ENCODE measurements around the gene STX11.

Gene STX11

GRCh38 chr6:144139817-144140216 lies 10.5 kb upstream of the STX11 start:
- Histone ChIP-seq H3K4me3 (ENCODE audit: low read depth in 1 of 2, low read length in 2 of 2) (no peak overlapping the region), H3K27me3 (ENCODE audit: control insufficient read depth in 1 of 2, insufficient read depth in 2 of 2, low read length in 2 of 2) (no peaks in the 10 kb centered on the region), H3K27ac (ENCODE audit: low read depth, low read length) (no peak overlapping the region), H3K36me3 (ENCODE audit: control insufficient read depth in 1 of 2, insufficient read depth in 2 of 2, low read length in 2 of 2) (no peaks in the 10 kb centered on the region), H3K9ac (ENCODE audit: low read depth in 1 of 2, low read length in 2 of 2) (no peak overlapping the region), H3K9me3 (ENCODE audit: control insufficient read depth in 1 of 2, low read length in 2 of 2) (no peaks in the 10 kb centered on the region), H3K4me1 (ENCODE audit: control insufficient read depth in 1 of 2, insufficient read depth in 2 of 2, low read length in 2 of 2) (no peaks in the 10 kb centered on the region)

DNA sequence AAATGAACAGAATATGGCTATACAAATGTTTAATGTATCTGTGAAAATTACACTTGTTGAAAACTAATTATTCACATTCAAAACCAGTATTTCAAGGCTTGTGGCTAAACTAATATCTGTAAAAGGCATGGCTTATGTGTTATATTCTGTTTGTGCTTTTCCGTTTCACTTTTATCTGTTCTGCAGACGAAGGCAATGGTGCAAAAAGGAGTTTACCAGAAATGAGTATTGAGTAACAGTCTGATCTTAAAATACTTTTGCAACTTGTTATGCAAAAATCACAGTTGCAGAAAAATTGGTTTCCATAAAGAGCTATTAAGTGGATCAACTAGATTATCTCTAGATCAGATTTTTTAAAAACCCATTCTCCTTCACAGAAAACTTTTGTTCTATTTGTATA lies 9.4 kb upstream of the STX11 start:
- H3K4me1 ChIP-seq (ENCODE audit: control insufficient read depth in 1 of 2, insufficient read depth in 2 of 2, low read length in 2 of 2): no peaks in the 10 kb centered on the region
- no peaks in the 10 kb centered on the region for H3K27me3 ChIP-seq (ENCODE audit: control insufficient read depth in 1 of 2, insufficient read depth in 2 of 2, low read length in 2 of 2)
- H3K9me3 ChIP-seq (ENCODE audit: control insufficient read depth in 1 of 2, low read length in 2 of 2): no peaks in the 10 kb centered on the region
- H3K9ac ChIP-seq (ENCODE audit: low read depth in 1 of 2, low read length in 2 of 2): no peak overlapping the region
- H3K27ac ChIP-seq (ENCODE audit: low read depth, low read length): no peak overlapping the region
- H3K36me3 ChIP-seq (ENCODE audit: control insufficient read depth in 1 of 2, insufficient read depth in 2 of 2, low read length in 2 of 2): no peaks in the 10 kb centered on the region
- no peak overlapping the region for H3K4me3 ChIP-seq (ENCODE audit: low read depth in 1 of 2, low read length in 2 of 2)

DNA sequence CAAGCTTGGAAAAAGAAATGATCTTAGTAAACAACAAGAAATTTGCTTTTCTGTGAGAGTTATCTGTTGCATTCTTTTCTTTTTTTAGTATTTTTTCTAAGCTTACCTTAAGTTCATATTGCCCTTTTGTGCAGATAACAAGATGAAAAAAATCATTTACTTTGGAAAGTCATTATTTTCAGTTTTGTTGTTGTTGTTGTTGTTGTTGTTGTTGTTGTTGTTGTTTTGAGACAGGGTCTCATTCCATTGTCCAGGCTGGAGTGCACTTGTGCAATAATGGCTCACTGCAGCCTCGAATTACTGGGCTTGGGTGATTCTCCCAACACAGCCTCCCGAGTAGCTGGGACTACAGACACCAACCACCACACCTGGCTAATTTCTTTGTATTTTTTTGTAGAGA lies 8.8 kb upstream of the STX11 start:
- Histone ChIP-seq H3K9ac (ENCODE audit: low read depth in 1 of 2, low read length in 2 of 2) (no peak overlapping the region), H3K27ac (ENCODE audit: low read depth, low read length) (no peak overlapping the region), H3K36me3 (ENCODE audit: control insufficient read depth in 1 of 2, insufficient read depth in 2 of 2, low read length in 2 of 2) (no peaks in the 10 kb centered on the region), H3K4me1 (ENCODE audit: control insufficient read depth in 1 of 2, insufficient read depth in 2 of 2, low read length in 2 of 2) (no peaks in the 10 kb centered on the region), H3K4me3 (ENCODE audit: low read depth in 1 of 2, low read length in 2 of 2) (no peak overlapping the region), H3K27me3 (ENCODE audit: control insufficient read depth in 1 of 2, insufficient read depth in 2 of 2, low read length in 2 of 2) (no peaks in the 10 kb centered on the region), H3K9me3 (ENCODE audit: control insufficient read depth in 1 of 2, low read length in 2 of 2) (no peaks in the 10 kb centered on the region)

- no peak overlapping the region for H3K4me3 ChIP-seq (ENCODE audit: low read depth in 1 of 2, low read length in 2 of 2)
- no peaks in the 10 kb centered on the region for H3K36me3 ChIP-seq (ENCODE audit: control insufficient read depth in 1 of 2, insufficient read depth in 2 of 2, low read length in 2 of 2)
- H3K9ac ChIP-seq (ENCODE audit: low read depth in 1 of 2, low read length in 2 of 2): no peak overlapping the region
- H3K27me3 ChIP-seq (ENCODE audit: control insufficient read depth in 1 of 2, insufficient read depth in 2 of 2, low read length in 2 of 2): no peaks in the 10 kb centered on the region
- no peaks in the 10 kb centered on the region for H3K9me3 ChIP-seq (ENCODE audit: control insufficient read depth in 1 of 2, low read length in 2 of 2)
- H3K27ac ChIP-seq (ENCODE audit: low read depth, low read length): no peak overlapping the region
- H3K4me1 ChIP-seq (ENCODE audit: control insufficient read depth in 1 of 2, insufficient read depth in 2 of 2, low read length in 2 of 2): no peaks in the 10 kb centered on the region
Measured at GRCh38 chr6:144143106-144143505, 7.2 kb upstream of the STX11 start.

GRCh38 chr6:144143878-144144277 lies 6.4 kb upstream of the STX11 start:
- Histone ChIP-seq H3K9ac (ENCODE audit: low read depth in 1 of 2, low read length in 2 of 2) (no peak overlapping the region), H3K27ac (ENCODE audit: low read depth, low read length) (no peak overlapping the region), H3K4me1 (ENCODE audit: control insufficient read depth in 1 of 2, insufficient read depth in 2 of 2, low read length in 2 of 2) (no peaks in the 10 kb centered on the region), H3K9me3 (ENCODE audit: control insufficient read depth in 1 of 2, low read length in 2 of 2) (no peaks in the 10 kb centered on the region), H3K4me3 (ENCODE audit: low read depth in 1 of 2, low read length in 2 of 2) (no peak overlapping the region), H3K36me3 (ENCODE audit: control insufficient read depth in 1 of 2, insufficient read depth in 2 of 2, low read length in 2 of 2) (no peaks in the 10 kb centered on the region), H3K27me3 (ENCODE audit: control insufficient read depth in 1 of 2, insufficient read depth in 2 of 2, low read length in 2 of 2) (no peaks in the 10 kb centered on the region)

- no peak overlapping the region for H3K4me3 ChIP-seq (ENCODE audit: low read depth in 1 of 2, low read length in 2 of 2)
- H3K9me3 ChIP-seq (ENCODE audit: control insufficient read depth in 1 of 2, low read length in 2 of 2): no peaks in the 10 kb centered on the region
- H3K9ac ChIP-seq (ENCODE audit: low read depth in 1 of 2, low read length in 2 of 2): no peak overlapping the region
- H3K27me3 ChIP-seq (ENCODE audit: control insufficient read depth in 1 of 2, insufficient read depth in 2 of 2, low read length in 2 of 2): peaks cover 3% of the 10 kb centered on the region in 2 donors
- H3K27ac ChIP-seq (ENCODE audit: low read depth, low read length): no peak overlapping the region
- H3K36me3 ChIP-seq (ENCODE audit: control insufficient read depth in 1 of 2, insufficient read depth in 2 of 2, low read length in 2 of 2): no peaks in the 10 kb centered on the region
- peaks cover 0 to 6% of the 10 kb centered on the region in 2 donors for H3K4me1 ChIP-seq (ENCODE audit: control insufficient read depth in 1 of 2, insufficient read depth in 2 of 2, low read length in 2 of 2)
Measured at GRCh38 chr6:144144996-144145395, 5.3 kb upstream of the STX11 start.

- Histone ChIP-seq H3K27me3 (ENCODE audit: control insufficient read depth in 1 of 2, insufficient read depth in 2 of 2, low read length in 2 of 2) (peaks cover 3% of the 10 kb centered on the region in 2 donors), H3K9ac (ENCODE audit: low read depth in 1 of 2, low read length in 2 of 2) (no peak overlapping the region), H3K36me3 (ENCODE audit: control insufficient read depth in 1 of 2, insufficient read depth in 2 of 2, low read length in 2 of 2) (no peaks in the 10 kb centered on the region), H3K9me3 (ENCODE audit: control insufficient read depth in 1 of 2, low read length in 2 of 2) (no peaks in the 10 kb centered on the region), H3K4me1 (ENCODE audit: control insufficient read depth in 1 of 2, insufficient read depth in 2 of 2, low read length in 2 of 2) (peaks cover 0 to 6% of the 10 kb centered on the region in 2 donors), H3K4me3 (ENCODE audit: low read depth in 1 of 2, low read length in 2 of 2) (no peak overlapping the region), H3K27ac (ENCODE audit: low read depth, low read length) (no peak overlapping the region)
Measured at GRCh38 chr6:144145541-144145940, 4.8 kb upstream of the STX11 start.

GRCh38 chr6:144148886-144149285 lies 1.4 kb upstream of the STX11 start:
- Histone ChIP-seq H3K27me3 (ENCODE audit: control insufficient read depth in 1 of 2, insufficient read depth in 2 of 2, low read length in 2 of 2) (peaks cover 3% of the 10 kb centered on the region in 2 donors), H3K27ac (ENCODE audit: low read depth, low read length) (no peak overlapping the region), H3K9me3 (ENCODE audit: control insufficient read depth in 1 of 2, low read length in 2 of 2) (no peaks in the 10 kb centered on the region), H3K9ac (ENCODE audit: low read depth in 1 of 2, low read length in 2 of 2) (no peak overlapping the region), H3K4me1 (ENCODE audit: control insufficient read depth in 1 of 2, insufficient read depth in 2 of 2, low read length in 2 of 2) (peaks cover 0 to 6% of the 10 kb centered on the region in 2 donors), H3K36me3 (ENCODE audit: control insufficient read depth in 1 of 2, insufficient read depth in 2 of 2, low read length in 2 of 2) (no peaks in the 10 kb centered on the region), H3K4me3 (ENCODE audit: low read depth in 1 of 2, low read length in 2 of 2) (no peak overlapping the region)

GRCh38 chr6:144149558-144149893 lies 791 bp upstream of the STX11 start:
- peak overlapping the region; percentile 67 to 86 for H3K4me3 ChIP-seq (ENCODE audit: low read depth in 1 of 2, low read length in 2 of 2)
- peaks cover 3% of the 10 kb centered on the region in 2 donors for H3K27me3 ChIP-seq (ENCODE audit: control insufficient read depth in 1 of 2, insufficient read depth in 2 of 2, low read length in 2 of 2)
- H3K36me3 ChIP-seq (ENCODE audit: control insufficient read depth in 1 of 2, insufficient read depth in 2 of 2, low read length in 2 of 2): no peaks in the 10 kb centered on the region
- peaks cover 0 to 6% of the 10 kb centered on the region in 2 donors for H3K4me1 ChIP-seq (ENCODE audit: control insufficient read depth in 1 of 2, insufficient read depth in 2 of 2, low read length in 2 of 2)
- H3K27ac ChIP-seq (ENCODE audit: low read depth, low read length): no peak overlapping the region
- H3K9ac ChIP-seq (ENCODE audit: low read depth in 1 of 2, low read length in 2 of 2): peak overlapping the region in 1 of 2 donors; percentile 40
- H3K9me3 ChIP-seq (ENCODE audit: control insufficient read depth in 1 of 2, low read length in 2 of 2): no peaks in the 10 kb centered on the region

GRCh38 chr6:144150710-144151657 lies 667 bp downstream of the STX11 start:
- peak overlapping the region; percentile 67 to 86 for H3K4me3 ChIP-seq (ENCODE audit: low read depth in 1 of 2, low read length in 2 of 2)
- peak overlapping the region; percentile 20 for H3K27ac ChIP-seq (ENCODE audit: low read depth, low read length)
- peaks cover 0 to 6% of the 10 kb centered on the region in 2 donors for H3K4me1 ChIP-seq (ENCODE audit: control insufficient read depth in 1 of 2, insufficient read depth in 2 of 2, low read length in 2 of 2)
- no peaks in the 10 kb centered on the region for H3K9me3 ChIP-seq (ENCODE audit: control insufficient read depth in 1 of 2, low read length in 2 of 2)
- no peaks in the 10 kb centered on the region for H3K36me3 ChIP-seq (ENCODE audit: control insufficient read depth in 1 of 2, insufficient read depth in 2 of 2, low read length in 2 of 2)
- peak overlapping the region; percentile 40 to 54 for H3K9ac ChIP-seq (ENCODE audit: low read depth in 1 of 2, low read length in 2 of 2)
- H3K27me3 ChIP-seq (ENCODE audit: control insufficient read depth in 1 of 2, insufficient read depth in 2 of 2, low read length in 2 of 2): peaks cover 3% of the 10 kb centered on the region in 2 donors

Measured in duodenal mucosa (tissue), 2 donors.